Tibial nerve (tissue), 4 donors: ENCODE results near the gene PSMG4.

Source experiments
- EP300 ChIP-seq, 2 donors: sonication (generic); formaldehyde crosslinking; IDR thresholded peaks; one replicate each; pipeline ENCODE4 v1.6.1; 2017; ENCODE audit warnings: antibody characterized with exemption in 2 of 2, mild to moderate bottlenecking in 1 of 2
- POLR2A ChIP-seq, 2 donors: fragments of 450-650 bp; IDR thresholded peaks; one replicate each; pipeline ENCODE4 v1.6.1; 2017; ENCODE audit warnings: antibody characterized with exemption in 2 of 2, mild to moderate bottlenecking in 2 of 2, moderate library complexity in 2 of 2
- TF ChIP-seq, protein P1 (sequence below), 5 experiments: fragments of 200-600 bp in 3 of 5; fragments of 450-650 bp in 2 of 5; sonication (generic) in 3 of 5; IDR thresholded peaks; one replicate each; pipeline ENCODE4 v1.5.1; 2016 to 2019; ENCODE audit warnings: antibody characterized with exemption in 5 of 5, mild to moderate bottlenecking in 3 of 5, moderate library complexity in 2 of 5

DNA sequence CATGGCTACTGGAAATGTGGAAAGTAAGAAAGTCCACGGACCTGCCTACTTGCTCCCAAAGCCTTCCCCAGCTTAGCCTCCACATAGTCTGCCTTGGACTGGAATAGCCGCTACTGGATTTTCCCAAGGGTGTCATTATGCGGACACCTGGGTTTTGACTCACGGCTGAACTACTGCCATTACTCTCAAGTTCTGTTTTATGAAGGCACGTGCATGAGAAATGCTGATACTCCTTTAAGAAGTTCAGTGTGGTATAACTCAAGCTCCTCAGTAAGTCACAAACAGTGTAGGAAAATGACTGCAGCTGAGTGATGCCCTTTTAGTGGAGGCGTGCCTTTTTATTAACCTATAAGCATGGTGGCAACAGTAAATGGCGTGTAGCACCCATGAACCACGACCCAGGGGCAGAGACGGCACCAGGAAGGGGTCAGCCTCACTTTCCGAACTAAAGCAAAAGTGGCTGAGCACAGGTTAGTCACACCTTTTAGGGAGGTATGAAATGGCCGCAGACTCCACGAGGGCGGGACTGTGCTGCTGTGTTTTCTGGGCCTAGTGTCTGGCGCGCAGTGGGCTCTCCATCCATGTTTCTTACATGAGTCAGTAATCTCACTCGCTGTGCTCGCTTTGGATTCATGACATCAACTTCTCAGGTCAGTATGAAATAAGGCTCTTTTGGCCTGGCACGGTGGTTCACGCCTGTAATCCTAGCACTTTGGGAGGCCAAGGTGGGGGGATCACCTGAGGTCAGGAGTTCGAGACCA lies 23.9 kb downstream of the PSMG4 start:
- TF ChIP-seq, protein P1, sequence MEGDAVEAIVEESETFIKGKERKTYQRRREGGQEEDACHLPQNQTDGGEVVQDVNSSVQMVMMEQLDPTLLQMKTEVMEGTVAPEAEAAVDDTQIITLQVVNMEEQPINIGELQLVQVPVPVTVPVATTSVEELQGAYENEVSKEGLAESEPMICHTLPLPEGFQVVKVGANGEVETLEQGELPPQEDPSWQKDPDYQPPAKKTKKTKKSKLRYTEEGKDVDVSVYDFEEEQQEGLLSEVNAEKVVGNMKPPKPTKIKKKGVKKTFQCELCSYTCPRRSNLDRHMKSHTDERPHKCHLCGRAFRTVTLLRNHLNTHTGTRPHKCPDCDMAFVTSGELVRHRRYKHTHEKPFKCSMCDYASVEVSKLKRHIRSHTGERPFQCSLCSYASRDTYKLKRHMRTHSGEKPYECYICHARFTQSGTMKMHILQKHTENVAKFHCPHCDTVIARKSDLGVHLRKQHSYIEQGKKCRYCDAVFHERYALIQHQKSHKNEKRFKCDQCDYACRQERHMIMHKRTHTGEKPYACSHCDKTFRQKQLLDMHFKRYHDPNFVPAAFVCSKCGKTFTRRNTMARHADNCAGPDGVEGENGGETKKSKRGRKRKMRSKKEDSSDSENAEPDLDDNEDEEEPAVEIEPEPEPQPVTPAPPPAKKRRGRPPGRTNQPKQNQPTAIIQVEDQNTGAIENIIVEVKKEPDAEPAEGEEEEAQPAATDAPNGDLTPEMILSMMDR (IDR thresholded peaks at IDR 0.05), result no peak
- TF ChIP-seq POLR2A (IDR thresholded peaks at IDR 0.05) (no peak), EP300 (IDR thresholded peaks at IDR 0.05) (no peak)
